Gastroesophageal sphincter (tissue), 4 donors: ENCODE data around the gene CSF1. TPM values are rescaled to one million over a fixed set of nuclear protein-coding genes. Genes with fewer than 3 reads are reported as not detected.
"Not testable (repeated sequence)": the region's sequence is repeated elsewhere in the genome, so short reads cannot be mapped to it uniquely, and the experiment has no call there.

Experiments
- ATAC-seq: fragments of 150-250 bp; one replicate; pipeline ENCODE4 v1.9.1; 2016; ENCODE audit warnings: mild to moderate bottlenecking, moderate library complexity
- H3K27ac ChIP-seq, 4 donors: fragments of 200-600 bp; sonication (generic) in 3 of 4; 1 replicate in 3 of 4; 2 replicates in 1 of 4; pipeline ENCODE4 v1.5.1; 2016 to 2019
- H3K27me3 ChIP-seq: fragments of 200-600 bp; sonication (generic); one replicate; pipeline ENCODE4 v1.5.1; 2019
- H3K36me3 ChIP-seq, 2 donors: fragments of 200-600 bp; sonication (generic); one replicate each; pipeline ENCODE4 v1.5.1; 2019; ENCODE audit warnings: control low read depth in 1 of 2
- H3K4me1 ChIP-seq, 3 donors: fragments of 200-600 bp; sonication (generic); 1 replicate in 2 of 3; 2 replicates in 1 of 3; pipeline ENCODE4 v1.5.1; 2016 to 2019; ENCODE audit warnings: control low read depth in 2 of 3
- H3K4me3 ChIP-seq, 2 donors: fragments of 200-600 bp; sonication (generic); one replicate each; pipeline ENCODE4 v1.5.1; 2019; ENCODE audit warnings: mild to moderate bottlenecking in 1 of 2, moderate library complexity in 1 of 2
- H3K9me3 ChIP-seq, 3 donors: fragments of 200-600 bp; sonication (generic); one replicate each; pipeline ENCODE4 v1.5.1; 2017 to 2019; ENCODE audit warnings: control low read depth in 2 of 3
- CTCF ChIP-seq, 4 experiments: fragments of 200-600 bp in 2 of 4; fragments of 450-650 bp in 2 of 4; sonication (generic) in 1 of 4; IDR thresholded peaks; one replicate each; pipeline ENCODE4 v1.5.1; 2017 to 2019; ENCODE audit warnings: antibody characterized with exemption in 4 of 4, mild to moderate bottlenecking in 2 of 4, moderate library complexity in 2 of 4
- EP300 ChIP-seq: sonication (generic); formaldehyde crosslinking; IDR thresholded peaks from one replicate; pipeline ENCODE4 v1.6.1; 2017; ENCODE audit warnings: antibody characterized with exemption, mild to moderate bottlenecking
- POLR2A ChIP-seq, 2 donors: fragments of 450-650 bp; IDR thresholded peaks; one replicate each; pipeline ENCODE4 v1.6.1; 2017; ENCODE audit warnings: antibody characterized with exemption in 2 of 2, mild to moderate bottlenecking in 2 of 2, moderate library complexity in 1 of 2
- POLR2AphosphoS5 ChIP-seq: sonication (generic); formaldehyde crosslinking; IDR thresholded peaks from one replicate; pipeline ENCODE4 v1.6.1; 2017; ENCODE audit warnings: antibody characterized with exemption
- WGBS, 2 donors: methylation state at CpG; one replicate each; pipeline ENCODE4 v1.1.5; 2018; ENCODE audit warnings: low coverage in 1 of 2; 5-methylcytosine and 5-hydroxymethylcytosine counted together
- total RNA-seq, 4 donors: library from RNA; depleted of rRNA; stranded (reverse); fragments of >200 nt; gene quantifications; one replicate each; pipeline ENCODE4 v1.1.0, GENCODE V29; 2016

The CSF1 gene
- total RNA-seq: 10 to 100 TPM; 29.6 to 50.8 (median 45.9) TPM

- ATAC-seq: peak; percentile 79
- peaks cover 0 to 72% (median 18%) of the 10 kb centered on the region in 3 donors for H3K4me1 ChIP-seq
- TF ChIP-seq POLR2A (IDR thresholded peaks at IDR 0.05) (peak; percentile 79 to 87), EP300 (no peak), CTCF (IDR thresholded peaks at IDR 0.05) (peak in 1 of 4 experiments; percentile 26), POLR2AphosphoS5 (peak; percentile 96)
- WGBS, 2 donors: 9% methylated on average over 6 of the region's 45 CpGs; no CpG with 5 or more reads in 1 of the 2 donors
- peak within 1 kb of the TSS; percentile 87 to 97 for H3K4me3 ChIP-seq
- H3K36me3 ChIP-seq: peaks cover 0 to 11% of the 10 kb centered on the region in 2 donors
- H3K27me3 ChIP-seq: no peaks in the 10 kb centered on the region
- H3K9me3 ChIP-seq: no peaks in the 10 kb centered on the region
- H3K27ac ChIP-seq: peak within 1 kb of the TSS; percentile 64 to 92 (median 90)
Observed at GRCh38 chr1:109910123-109910962, at the start of gene CSF1. Gene CSF1, plus strand, starts transcription at chr1:109910849. Its CDS starts 175 bp downstream, at chr1:109911024.

- WGBS, 2 donors: 60 to 68% methylated on average over 2 of the region's 2 CpGs
- H3K27me3 ChIP-seq, ATAC-seq, H3K9me3 ChIP-seq, H3K36me3 ChIP-seq, H3K27ac ChIP-seq, H3K4me3 ChIP-seq: not testable (repeated sequence)
- peaks cover 5 to 21% (median 13%) of the 10 kb centered on the region in 3 donors for H3K4me1 ChIP-seq
Observed at GRCh38 chr1:109861616-109862015, 49.0 kb upstream of the CSF1 start.

- Histone ChIP-seq H3K4me3 (no peak overlapping the region), H3K9me3 (no peaks in the 10 kb centered on the region), H3K27me3 (no peaks in the 10 kb centered on the region), H3K27ac (no peak overlapping the region), H3K36me3 (no peaks in the 10 kb centered on the region), H3K4me1 (peaks cover 5 to 21% (median 13%) of the 10 kb centered on the region in 3 donors)
- no peak for TF ChIP-seq POLR2A (IDR thresholded peaks at IDR 0.05)
- no peak for TF ChIP-seq POLR2AphosphoS5
- TF ChIP-seq CTCF (IDR thresholded peaks at IDR 0.05): no peak
- no peak for TF ChIP-seq EP300
- no peak for ATAC-seq
Observed at GRCh38 chr1:109863667-109864046, 47.0 kb upstream of the CSF1 start.

GRCh38 chr1:109864047-109864822 is 46.4 kb upstream of the CSF1 start:
- Histone ChIP-seq H3K4me3 (no peak overlapping the region), H3K27me3 (no peaks in the 10 kb centered on the region), H3K36me3 (no peaks in the 10 kb centered on the region), H3K9me3 (no peaks in the 10 kb centered on the region), H3K27ac (peak overlapping the region in 3 of 4 donors; percentile 34 to 58 (median 48)), H3K4me1 (peaks cover 5 to 21% (median 13%) of the 10 kb centered on the region in 3 donors)
- WGBS, 2 donors: 24 to 58% methylated on average over 3 to 4 of the region's 5 CpGs
- TF ChIP-seq CTCF (IDR thresholded peaks at IDR 0.05): no peak
- no peak for TF ChIP-seq POLR2A (IDR thresholded peaks at IDR 0.05)
- no peak for TF ChIP-seq POLR2AphosphoS5
- no peak for TF ChIP-seq EP300
- ATAC-seq: peak; percentile 16

- no peak overlapping the region for H3K4me3 ChIP-seq
- TF ChIP-seq CTCF (IDR thresholded peaks at IDR 0.05) (no peak), EP300 (no peak), POLR2A (IDR thresholded peaks at IDR 0.05) (no peak), POLR2AphosphoS5 (peak; percentile 60)
Observed at GRCh38 chr1:109864930-109865612, 45.6 kb upstream of the CSF1 start.

More at GRCh38 chr1:109864930-109865612, 45.6 kb upstream of the CSF1 start:
- Histone ChIP-seq H3K4me1 (peaks cover 5 to 21% (median 13%) of the 10 kb centered on the region in 3 donors), H3K9me3 (no peaks in the 10 kb centered on the region), H3K27ac (peak overlapping the region; percentile 32 to 58 (median 41)), H3K27me3 (no peaks in the 10 kb centered on the region), H3K36me3 (no peaks in the 10 kb centered on the region)
- peak; percentile 68 for ATAC-seq
- WGBS, 2 donors: 23 to 28% methylated on average over 9 to 12 of the region's 12 CpGs
